Astrocyte (in vitro differentiated cells and primary cell): Measurements from ENCODE around the gene PAIP2. TPM values are rescaled to one million over a fixed set of nuclear protein-coding genes. Genes with fewer than 3 reads are reported as not detected.

ENCODE experiments used
- DNase-seq: peaks from one replicate; pipeline ENCODE4 v3.0.0-alpha.2; 2010; ENCODE audit warnings: low read depth
- FAIRE-seq: peaks from 2 replicates; lab custom pipeline; 2011; peaks lifted over from hg19 to GRCh38; lab: Jason Lieb, UNC
- H2AFZ ChIP-seq: 2 replicates; pipeline ENCODE4 v1.6.0; 2012; ENCODE audit warnings: low read depth, low read length, inconsistent platforms
- H3K27ac ChIP-seq: 2 replicates; pipeline ENCODE4 v1.5.1; 2011; ENCODE audit warnings: low read depth, low read length, inconsistent platforms
- H3K27me3 ChIP-seq: 2 replicates; pipeline ENCODE4 v1.6.0; 2011; ENCODE audit warnings: low read length, inconsistent platforms; ENCODE audit not compliant: insufficient read depth
- H3K36me3 ChIP-seq: 2 replicates; pipeline ENCODE4 v1.5.1; 2011; ENCODE audit warnings: low read length, inconsistent platforms; ENCODE audit not compliant: insufficient read depth
- H3K4me1 ChIP-seq: 2 replicates; pipeline ENCODE4 v1.5.1; 2011; ENCODE audit warnings: low read length, inconsistent platforms; ENCODE audit not compliant: insufficient read depth
- H3K4me2 ChIP-seq: 2 replicates; pipeline ENCODE4 v1.6.0; 2012; ENCODE audit warnings: low read length, inconsistent platforms
- H3K4me3 ChIP-seq: 2 replicates; pipeline ENCODE4 v1.5.1; 2011; ENCODE audit warnings: low read depth, mild to moderate bottlenecking, low read length, inconsistent platforms; ENCODE audit not compliant: insufficient read depth
- H3K79me2 ChIP-seq: 2 replicates; pipeline ENCODE4 v1.6.0; 2012; ENCODE audit warnings: mild to moderate bottlenecking, low read length, inconsistent platforms; ENCODE audit not compliant: insufficient read depth
- H3K9ac ChIP-seq: 2 replicates; pipeline ENCODE4 v1.6.0; 2012; ENCODE audit warnings: mild to moderate bottlenecking, low read length, inconsistent platforms
- H3K9me3 ChIP-seq: 2 replicates; pipeline ENCODE4 v1.5.1; 2012; ENCODE audit warnings: low read depth, mild to moderate bottlenecking, low read length, inconsistent platforms; ENCODE audit not compliant: insufficient read depth
- H4K20me1 ChIP-seq: 2 replicates; pipeline ENCODE4 v1.6.0; 2012; ENCODE audit warnings: low read length, inconsistent platforms; ENCODE audit not compliant: insufficient read depth
- H3K27ac Mint-ChIP-seq: one replicate; pipeline ENCODE4 v1.8.0; 2021; ENCODE audit warnings: mild to moderate bottlenecking, mixed read lengths; ENCODE audit not compliant: unreplicated experiment
- H3K27me3 Mint-ChIP-seq: one replicate; pipeline ENCODE4 v1.8.0; 2021; ENCODE audit warnings: low read depth, mixed read lengths; ENCODE audit not compliant: unreplicated experiment
- H3K36me3 Mint-ChIP-seq: one replicate; pipeline ENCODE4 v1.8.0; 2021; ENCODE audit warnings: low read depth, mixed read lengths; ENCODE audit not compliant: unreplicated experiment
- H3K4me1 Mint-ChIP-seq: one replicate; pipeline ENCODE4 v1.8.0; 2021; ENCODE audit warnings: low read depth, mixed read lengths; ENCODE audit not compliant: unreplicated experiment
- H3K4me3 Mint-ChIP-seq: one replicate; pipeline ENCODE4 v1.8.0; 2021; ENCODE audit warnings: mild to moderate bottlenecking, moderate library complexity, mixed read lengths; ENCODE audit not compliant: unreplicated experiment
- H3K9me3 Mint-ChIP-seq: one replicate; pipeline ENCODE4 v1.8.0; 2021; ENCODE audit warnings: mild to moderate bottlenecking, mixed read lengths; ENCODE audit not compliant: unreplicated experiment
- CTCF ChIP-seq: IDR thresholded peaks from 2 replicates; pipeline ENCODE4 v1.5.1; 2011; ENCODE audit warnings: low read depth, mild to moderate bottlenecking, inconsistent platforms, low read length, moderate library complexity; ENCODE audit not compliant: insufficient read depth
- EZH2 ChIP-seq: IDR thresholded peaks from 2 replicates; pipeline ENCODE4 v1.6.1; 2012; ENCODE audit warnings: mild to moderate bottlenecking, low read length, inconsistent platforms; ENCODE audit not compliant: insufficient read depth
- total RNA-seq: library from RNA; stranded (reverse); gene quantifications from 2 replicates; pipeline ENCODE4 v1.2.1, GENCODE V29; 2021

The PAIP2 gene
- total RNA-seq, 1 donor from 2014 or later: 75.3 TPM

- Histone ChIP-seq H3K79me2 (peaks cover 56% of the 10 kb centered on the region), H3K27me3 (no peaks in the 10 kb centered on the region), H2AFZ (peak within 1 kb of the TSS; percentile 86), H3K4me3 (peak within 1 kb of the TSS; percentile 96), H3K4me2 (peak within 1 kb of the TSS; percentile 84), H3K4me1 (peaks cover 8% of the 10 kb centered on the region), H3K9ac (peak within 1 kb of the TSS; percentile 100), H3K9me3 (no peaks in the 10 kb centered on the region), H3K36me3 (no peaks in the 10 kb centered on the region), H4K20me1 (peaks cover 48% of the 10 kb centered on the region), H3K27ac (peak within 1 kb of the TSS; percentile 97)
- no peaks in the 10 kb centered on the region for H3K9me3 Mint-ChIP-seq
- no peak for TF ChIP-seq CTCF
- no peak for TF ChIP-seq EZH2
- H3K36me3 Mint-ChIP-seq: peaks cover 3% of the 10 kb centered on the region
- peak within 1 kb of the TSS; percentile 99 for H3K4me3 Mint-ChIP-seq
- H3K27me3 Mint-ChIP-seq: no peaks in the 10 kb centered on the region
- peaks cover 26% of the 10 kb centered on the region for H3K4me1 Mint-ChIP-seq
- H3K27ac Mint-ChIP-seq: peak within 1 kb of the TSS; percentile 98
- DNase-seq: peak; percentile 84
- FAIRE-seq: no peak
Observed at GRCh38 chr5:139293507-139294373, 47.9 kb upstream of the PAIP2 start, which contains the start of gene MATR3. TSS of gene MATR3 (plus strand) at chr5:139293740. CDS start at chr5:139307416, 13,676 bp downstream.

DNA sequence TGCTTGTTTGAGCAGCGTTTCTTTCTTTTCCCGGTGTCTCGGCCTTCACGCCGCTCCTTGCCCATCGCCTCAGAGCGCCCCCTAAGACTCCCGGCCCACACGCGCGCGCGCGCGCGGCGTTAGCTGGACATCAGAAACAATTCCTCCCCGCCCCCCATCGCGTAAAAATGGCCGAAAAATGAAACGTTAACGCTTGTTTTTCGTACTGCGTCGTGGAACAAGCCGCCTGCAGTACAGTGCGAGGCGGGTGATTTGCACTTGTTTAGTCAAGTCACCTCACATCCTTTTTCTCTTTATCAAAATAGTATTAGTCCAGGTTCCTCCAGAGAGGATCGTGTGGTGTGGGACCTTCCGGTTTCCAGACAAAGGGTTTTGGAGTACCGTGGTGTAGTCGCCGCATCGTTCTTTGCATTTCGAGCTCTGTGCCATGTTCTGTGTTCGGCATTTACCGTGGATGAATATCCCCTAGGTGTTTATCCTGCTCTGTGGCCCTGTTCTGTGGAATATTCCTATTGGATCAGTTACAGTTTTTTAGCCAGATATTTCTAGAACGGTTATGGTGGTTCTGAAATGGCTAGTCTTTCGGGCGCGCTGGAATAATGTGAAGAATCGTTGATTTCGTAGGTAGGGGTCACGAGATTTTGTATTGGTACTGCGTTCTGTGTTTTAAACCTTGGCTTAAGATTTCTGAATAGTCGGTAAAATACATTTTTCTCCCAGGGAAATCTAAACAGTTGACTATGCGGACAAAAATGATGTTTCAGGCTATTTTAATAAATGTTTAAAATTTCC lies 47.1 kb upstream of the PAIP2 start:
- peak overlapping the region; percentile 100 for H3K9ac ChIP-seq
- peaks cover 9% of the 10 kb centered on the region for H3K4me1 ChIP-seq
- H3K27ac ChIP-seq: peak overlapping the region; percentile 97
- H2AFZ ChIP-seq: peak overlapping the region; percentile 48
- peaks cover 56% of the 10 kb centered on the region for H4K20me1 ChIP-seq
- TF ChIP-seq EZH2 (no peak), CTCF (peak; percentile 27)
- H3K4me3 Mint-ChIP-seq: peak overlapping the region; percentile 99
- peaks cover 65% of the 10 kb centered on the region for H3K79me2 ChIP-seq
- peaks cover 3% of the 10 kb centered on the region for H3K36me3 Mint-ChIP-seq
- no peaks in the 10 kb centered on the region for H3K9me3 Mint-ChIP-seq
- peaks cover 29% of the 10 kb centered on the region for H3K4me1 Mint-ChIP-seq
- peak overlapping the region; percentile 98 for H3K27ac Mint-ChIP-seq
- no peaks in the 10 kb centered on the region for H3K27me3 ChIP-seq
- H3K4me2 ChIP-seq: peak overlapping the region; percentile 84
- no peaks in the 10 kb centered on the region for H3K36me3 ChIP-seq
- FAIRE-seq (no peak), DNase-seq (peak; percentile 68)
- H3K27me3 Mint-ChIP-seq: no peaks in the 10 kb centered on the region
- no peaks in the 10 kb centered on the region for H3K9me3 ChIP-seq
- peak overlapping the region; percentile 96 for H3K4me3 ChIP-seq
